ENCODE data around the gene ERC2. TPM values are rescaled to one million over a fixed set of nuclear protein-coding genes. Genes with fewer than 3 reads are reported as not detected.

The ERC2 gene
- polyA plus RNA-seq, 3 donors: not detected

GRCh38 chr3:55899887-55900286 is 568.4 kb downstream of the ERC2 start:
- Mint-ChIP-seq H3K27ac (no peak overlapping the region), H3K36me3 (no peaks in the 10 kb centered on the region), H3K9me3 (no peaks in the 10 kb centered on the region), H3K4me3 (no peak overlapping the region), H3K27me3 (ENCODE audit: low read depth in 3 of 3) (peaks cover 0 to 6% (median 2%) of the 10 kb centered on the region in 3 donors), H3K4me1 (no peaks in the 10 kb centered on the region)
- no peak overlapping the region for H2AFZ ChIP-seq (ENCODE audit: insufficient read depth, low read depth, low read length, poor library complexity, severe bottlenecking)
- no peaks in the 10 kb centered on the region for H4K20me1 ChIP-seq (ENCODE audit: insufficient read depth, low read length)
- intact Hi-C loops (cut with micrococcal nuclease): no loop called here
- H3K9me3 ChIP-seq (replicated peaks in 1 of 2; ENCODE audit: control insufficient read depth in 1 of 2, insufficient read depth in 1 of 2, low read length in 2 of 2): no peaks in the 10 kb centered on the region
- H3K4me2 ChIP-seq (replicated peaks; ENCODE audit: extremely low read depth, low read length, poor library complexity, severe bottlenecking): no peak overlapping the region
- H3K36me3 ChIP-seq (replicated peaks in 1 of 2; ENCODE audit: control insufficient read depth in 1 of 2, insufficient read depth in 2 of 2, low read length in 2 of 2): no peaks in the 10 kb centered on the region
- WGBS (ENCODE audit: insufficient coverage): 100% methylated on average over 1 of the region's 3 CpGs
- DNase-seq: no peak
- no peaks in the 10 kb centered on the region for H3K79me2 ChIP-seq (ENCODE audit: insufficient read depth, low read length)
- no peaks in the 10 kb centered on the region for H3K27me3 ChIP-seq (ENCODE audit: control insufficient read depth in 2 of 2, insufficient read depth in 2 of 2, low read length in 2 of 2)
- H3K4me1 ChIP-seq (ENCODE audit: control insufficient read depth in 1 of 2, insufficient read depth in 2 of 2, low read length in 2 of 2): no peaks in the 10 kb centered on the region
- no peak overlapping the region for H3K27ac ChIP-seq (ENCODE audit: low read depth in 1 of 2, low read length in 2 of 2)
- TF ChIP-seq CTCF (IDR thresholded peaks at IDR 0.05): no peak
- H3K9ac ChIP-seq (ENCODE audit: insufficient read depth, low read length, poor library complexity, severe bottlenecking): no peak overlapping the region
- H3K4me3 ChIP-seq (replicated peaks in 1 of 3; ENCODE audit: low read depth in 2 of 3, low read length in 3 of 3): no peak overlapping the region

GRCh38 chr3:55897573-55898224 is 570.6 kb downstream of the ERC2 start:
- no peak for DNase-seq
- H3K4me3 ChIP-seq (replicated peaks in 1 of 3; ENCODE audit: low read depth in 2 of 3, low read length in 3 of 3): no peak overlapping the region
- no peak overlapping the region for H3K27ac Mint-ChIP-seq
- H3K9me3 Mint-ChIP-seq: peaks cover 0 to 1% (median 0%) of the 10 kb centered on the region in 7 donors
- 77% methylated on average over 3 of the region's 4 CpGs for WGBS (ENCODE audit: insufficient coverage)
- no peaks in the 10 kb centered on the region for H3K27me3 ChIP-seq (ENCODE audit: control insufficient read depth in 2 of 2, insufficient read depth in 2 of 2, low read length in 2 of 2)
- no peaks in the 10 kb centered on the region for H4K20me1 ChIP-seq (ENCODE audit: insufficient read depth, low read length)
- intact Hi-C loops (cut with micrococcal nuclease): no loop called here
- no peaks in the 10 kb centered on the region for H3K9me3 ChIP-seq (replicated peaks in 1 of 2; ENCODE audit: control insufficient read depth in 1 of 2, insufficient read depth in 1 of 2, low read length in 2 of 2)
- H3K9ac ChIP-seq (ENCODE audit: insufficient read depth, low read length, poor library complexity, severe bottlenecking): no peak overlapping the region
- no peak overlapping the region for H3K4me2 ChIP-seq (replicated peaks; ENCODE audit: extremely low read depth, low read length, poor library complexity, severe bottlenecking)
- H3K4me3 Mint-ChIP-seq: no peak overlapping the region
- no peak overlapping the region for H3K27ac ChIP-seq (ENCODE audit: low read depth in 1 of 2, low read length in 2 of 2)
- H3K4me1 ChIP-seq (ENCODE audit: control insufficient read depth in 1 of 2, insufficient read depth in 2 of 2, low read length in 2 of 2): no peaks in the 10 kb centered on the region
- H3K79me2 ChIP-seq (ENCODE audit: insufficient read depth, low read length): no peaks in the 10 kb centered on the region
- no peaks in the 10 kb centered on the region for H3K4me1 Mint-ChIP-seq
- H3K36me3 ChIP-seq (replicated peaks in 1 of 2; ENCODE audit: control insufficient read depth in 1 of 2, insufficient read depth in 2 of 2, low read length in 2 of 2): no peaks in the 10 kb centered on the region
- TF ChIP-seq CTCF (IDR thresholded peaks at IDR 0.05): no peak
- H3K36me3 Mint-ChIP-seq: no peaks in the 10 kb centered on the region
- no peak overlapping the region for H2AFZ ChIP-seq (ENCODE audit: insufficient read depth, low read depth, low read length, poor library complexity, severe bottlenecking)
- peaks cover 0 to 6% (median 0%) of the 10 kb centered on the region in 3 donors for H3K27me3 Mint-ChIP-seq (ENCODE audit: low read depth in 3 of 3)

Data from CD14-positive monocyte (primary cell).